GM18873 (cell line): Measurements from ENCODE around the gene MEF2A.
A peak's percentile ranks its signal among the peaks of the same experiment; 100 is the strongest.
"Not testable (repeated sequence)": the region's sequence is repeated elsewhere in the genome, so short reads cannot be mapped to it uniquely, and the experiment has no call there.

Experiments used
- ATAC-seq: cut with Tn5 transposase; IDR thresholded peaks from one replicate; pipeline ENCODE4 v1.9.1; 2021; ENCODE audit warnings: mild to moderate bottlenecking, moderate library complexity, moderate number of reproducible peaks; ENCODE audit not compliant: unreplicated experiment, low FRiP score

The MEF2A gene

DNA sequence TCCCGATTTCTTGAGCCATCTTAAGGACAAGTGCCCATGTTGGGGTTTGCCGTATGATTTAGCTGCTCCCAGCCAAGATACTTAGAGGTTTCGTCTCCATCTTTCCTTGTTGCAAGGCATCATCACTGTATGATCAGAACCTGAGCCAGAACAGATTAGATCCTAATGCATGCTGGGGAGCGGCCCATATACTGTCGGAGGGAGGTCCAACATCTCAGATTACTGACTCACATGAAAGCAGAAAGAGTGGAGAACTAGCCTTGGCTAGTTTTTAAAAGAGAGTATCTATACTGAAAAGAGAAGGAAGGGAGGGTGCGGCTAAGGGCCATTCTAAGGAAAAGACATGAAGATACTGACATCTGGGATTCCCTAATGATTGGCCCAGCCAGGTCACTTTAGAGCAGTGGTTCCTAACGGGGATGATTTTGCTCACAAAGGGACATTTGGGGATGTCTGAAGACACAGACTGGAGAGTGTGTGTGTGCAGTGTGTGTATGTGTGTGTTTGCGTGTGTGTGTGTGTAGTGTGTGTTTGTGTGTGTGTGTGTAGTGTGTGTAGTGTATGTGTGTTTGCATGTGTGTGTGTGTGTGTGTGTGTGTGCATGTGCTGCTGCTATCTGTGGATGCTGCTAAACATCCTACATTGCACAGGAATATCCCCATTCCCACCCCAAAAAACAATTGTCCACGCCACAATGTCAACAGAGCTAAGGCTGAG lies 179.7 kb downstream of the MEF2A start:
- no peak for ATAC-seq

DNA sequence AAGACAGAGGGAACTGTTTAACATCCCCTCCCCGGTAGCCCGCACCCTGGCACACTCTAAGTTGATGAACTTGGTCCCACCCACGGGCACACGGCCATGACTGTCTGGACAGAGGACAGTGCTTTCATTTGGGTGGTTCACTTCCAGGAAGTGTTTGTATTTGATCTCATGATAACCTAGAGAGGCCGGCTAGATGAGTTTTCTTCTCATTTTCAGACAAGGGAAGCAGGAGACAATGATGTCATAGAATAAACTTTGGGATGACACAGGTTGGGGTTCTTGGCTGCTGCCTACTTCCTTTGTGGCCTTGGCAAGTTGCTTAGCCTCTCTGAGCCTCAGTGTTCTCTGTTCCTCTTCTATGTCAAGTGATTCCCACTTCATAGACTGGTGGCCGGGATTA lies 183.6 kb downstream of the MEF2A start:
- ATAC-seq: no peak

GRCh38 chr15:99750326-99750725 lies 184.5 kb downstream of the MEF2A start:
- ATAC-seq: not testable (repeated sequence)

- ATAC-seq: no peak
Measured at GRCh38 chr15:99752556-99752955, 186.8 kb downstream of the MEF2A start.

- no peak for ATAC-seq
Measured at GRCh38 chr15:99753066-99753465, 187.3 kb downstream of the MEF2A start.

DNA sequence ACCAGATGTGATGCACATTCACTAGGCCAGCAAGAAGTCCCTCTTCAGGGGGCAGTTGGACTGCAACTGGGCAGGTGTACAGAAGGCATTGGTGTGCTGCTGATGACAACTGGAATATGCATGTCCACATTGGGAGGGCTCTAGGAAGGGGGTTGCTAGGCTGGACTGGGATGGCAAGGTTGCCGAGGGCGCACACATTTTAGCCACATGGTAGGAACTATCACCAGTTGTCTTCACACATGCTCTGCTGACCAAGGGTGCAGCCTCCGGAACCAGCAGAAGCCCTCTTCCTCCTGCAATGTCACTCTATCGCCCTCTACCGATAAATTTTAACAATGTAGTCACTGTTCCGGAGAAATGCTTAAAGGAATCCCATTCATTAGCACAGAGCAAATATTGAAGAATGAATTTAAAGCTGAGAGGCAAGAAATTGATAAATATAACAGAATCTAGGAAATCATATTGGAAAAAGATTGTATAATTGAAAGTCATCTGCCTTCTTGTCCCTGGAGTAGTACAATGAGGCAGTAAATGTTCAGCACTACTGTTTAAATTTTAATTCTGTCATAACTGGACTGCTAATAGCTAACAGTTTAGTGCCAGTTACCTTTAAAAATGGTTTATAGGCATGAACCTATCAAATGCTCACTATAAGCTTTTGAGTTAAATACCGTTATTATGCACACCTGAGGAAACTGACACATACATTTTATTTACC lies 190.1 kb downstream of the MEF2A start:
- ATAC-seq: peak; percentile 74

DNA sequence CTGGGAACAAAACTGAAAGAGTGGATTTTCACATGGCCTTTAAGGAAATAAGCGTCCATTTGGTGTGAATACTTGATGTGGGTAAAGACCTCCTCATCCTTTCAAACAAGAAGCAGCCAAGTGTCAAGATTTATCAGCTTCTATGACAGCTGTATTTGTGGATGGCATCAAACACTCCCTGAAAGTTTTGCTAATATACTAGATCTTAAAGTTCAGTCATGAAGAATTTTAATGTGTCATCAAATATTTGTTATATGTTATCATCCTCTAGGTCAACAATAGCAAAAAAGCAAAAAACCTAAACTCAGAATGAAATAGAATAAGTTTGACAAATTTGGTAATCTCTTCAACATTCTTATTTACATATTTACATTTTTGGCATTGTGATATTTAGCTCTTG lies 196.5 kb downstream of the MEF2A start:
- ATAC-seq: no peak

- ATAC-seq: no peak
Measured at GRCh38 chr15:99763827-99764226, 198.0 kb downstream of the MEF2A start.

GRCh38 chr15:99764522-99764921 lies 198.7 kb downstream of the MEF2A start:
- no peak for ATAC-seq
